Muscle of leg (tissue), 9 donors: Measurements from ENCODE around the gene OGG1. TPM values are rescaled to one million over a fixed set of nuclear protein-coding genes. Genes with fewer than 3 reads are reported as not detected.

Source experiments
- polyA plus RNA-seq, 8 donors: library from polyadenylated mRNA; unstranded; fragments of 120-200 nt; gene quantifications; one replicate each; pipeline versions ENCODE4 v1.2.1 to v1.2.3, GENCODE V29; 2013; ENCODE audit warnings: inconsistent platforms in 1 of 8, low replicate concordance in 1 of 8; ENCODE audit not compliant: insufficient read length in 8 of 8, insufficient read depth in 1 of 8
- total RNA-seq: library from RNA; stranded (reverse); fragments of 120-200 nt; gene quantifications from one replicate; pipeline ENCODE4 v1.2.4, GENCODE V29; 2013

The OGG1 gene
- total and polyA plus RNA-seq, 9 donors, result 21.4 to 38.6 (median 29.7) TPM

Other genes starting within 250 kb of the OGG1 start
- gene LHFPL4, start 196.1 kb upstream of the OGG1 start, total RNA-seq, result under 0.01 TPM
- gene LHFPL4, start 196.1 kb upstream of the OGG1 start, polyA plus RNA-seq, result under 1 TPM in 4 of 8 donors, not detected in 4; 0.03 to 0.19 (median 0.09) TPM
- 20.3 TPM for gene MTMR14, start 100.4 kb upstream of the OGG1 start, total RNA-seq
- gene MTMR14, start 100.4 kb upstream of the OGG1 start, polyA plus RNA-seq, result 10 to 100 TPM; 16.5 to 21.0 (median 18.9) TPM
- 0.09 TPM for gene CPNE9, start 46.1 kb upstream of the OGG1 start, total RNA-seq
- gene CPNE9, start 46.1 kb upstream of the OGG1 start, polyA plus RNA-seq, result under 1 TPM in 2 of 8 donors, not detected in 6; 0.06 to 0.14 TPM
- gene BRPF1, start 18.2 kb upstream of the OGG1 start, total RNA-seq, result 11.8 TPM
- gene BRPF1, start 18.2 kb upstream of the OGG1 start, polyA plus RNA-seq, result 10 to 100 TPM; 11.6 to 17.1 (median 13.9) TPM
- 19.8 TPM for gene CAMK1, start 20.0 kb downstream of the OGG1 start, total RNA-seq
- gene CAMK1, start 20.0 kb downstream of the OGG1 start, polyA plus RNA-seq, result 10 to 100 TPM; 12.3 to 22.0 (median 16.6) TPM
- gene TADA3, start 42.5 kb downstream of the OGG1 start, total RNA-seq, result 41.3 TPM
- 10 to 100 TPM; 54.4 to 64.2 (median 59.9) TPM for gene TADA3, start 42.5 kb downstream of the OGG1 start, polyA plus RNA-seq
- gene ARPC4, start 43.1 kb downstream of the OGG1 start, total RNA-seq, result 88.8 TPM
- gene ARPC4, start 43.1 kb downstream of the OGG1 start, polyA plus RNA-seq, result 100 to 1,000 TPM in 2 of 8 donors, 10 to 100 TPM in 6; 74.9 to 107 (median 87.7) TPM
- gene TTLL3, start 60.3 kb downstream of the OGG1 start, total RNA-seq, result 21.4 TPM
- 10 to 100 TPM; 12.6 to 35.7 (median 27.1) TPM for gene TTLL3, start 60.3 kb downstream of the OGG1 start, polyA plus RNA-seq
- 23.9 TPM for gene RPUSD3, start 94.1 kb downstream of the OGG1 start, total RNA-seq
- gene RPUSD3, start 94.1 kb downstream of the OGG1 start, polyA plus RNA-seq, result 10 to 100 TPM; 18.6 to 32.7 (median 25.6) TPM
- 0.13 TPM for gene CIDEC, start 130.3 kb downstream of the OGG1 start, total RNA-seq
- gene CIDEC, start 130.3 kb downstream of the OGG1 start, polyA plus RNA-seq, result 1 to 10 TPM in 2 of 8 donors, under 1 TPM in 6; 0.16 to 4.1 (median 0.36) TPM
- gene JAGN1, start 140.7 kb downstream of the OGG1 start, total RNA-seq, result 19.7 TPM
- gene JAGN1, start 140.7 kb downstream of the OGG1 start, polyA plus RNA-seq, result 10 to 100 TPM; 25.0 to 33.3 (median 30.6) TPM
- gene IL17RE, start 152.9 kb downstream of the OGG1 start, total RNA-seq, result 1.0 TPM
- 1 to 10 TPM; 1.2 to 6.5 (median 3.1) TPM for gene IL17RE, start 152.9 kb downstream of the OGG1 start, polyA plus RNA-seq
- gene IL17RC, start 167.1 kb downstream of the OGG1 start, total RNA-seq, result 17.3 TPM
- 10 to 100 TPM; 18.7 to 26.9 (median 21.4) TPM for gene IL17RC, start 167.1 kb downstream of the OGG1 start, polyA plus RNA-seq
- gene CRELD1, start 183.9 kb downstream of the OGG1 start, total RNA-seq, result 42.4 TPM
- gene CRELD1, start 183.9 kb downstream of the OGG1 start, polyA plus RNA-seq, result 10 to 100 TPM; 22.5 to 41.4 (median 29.9) TPM
- 0.75 TPM for gene PRRT3, start 202.5 kb downstream of the OGG1 start, total RNA-seq
- gene PRRT3, start 202.5 kb downstream of the OGG1 start, polyA plus RNA-seq, result 1 to 10 TPM; 1.2 to 2.5 (median 1.9) TPM
- gene EMC3, start 236.9 kb downstream of the OGG1 start, total RNA-seq, result 34.7 TPM
- 10 to 100 TPM; 37.4 to 45.7 (median 40.7) TPM for gene EMC3, start 236.9 kb downstream of the OGG1 start, polyA plus RNA-seq